GM21619 (cell line): Measurements from ENCODE around the gene TADA1.

ENCODE experiments used
- ATAC-seq: cut with Tn5 transposase; IDR thresholded peaks from one replicate; pipeline ENCODE4 v1.9.1; 2021; ENCODE audit not compliant: unreplicated experiment

TADA1 gene, protein sequence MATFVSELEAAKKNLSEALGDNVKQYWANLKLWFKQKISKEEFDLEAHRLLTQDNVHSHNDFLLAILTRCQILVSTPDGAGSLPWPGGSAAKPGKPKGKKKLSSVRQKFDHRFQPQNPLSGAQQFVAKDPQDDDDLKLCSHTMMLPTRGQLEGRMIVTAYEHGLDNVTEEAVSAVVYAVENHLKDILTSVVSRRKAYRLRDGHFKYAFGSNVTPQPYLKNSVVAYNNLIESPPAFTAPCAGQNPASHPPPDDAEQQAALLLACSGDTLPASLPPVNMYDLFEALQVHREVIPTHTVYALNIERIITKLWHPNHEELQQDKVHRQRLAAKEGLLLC

DNA sequence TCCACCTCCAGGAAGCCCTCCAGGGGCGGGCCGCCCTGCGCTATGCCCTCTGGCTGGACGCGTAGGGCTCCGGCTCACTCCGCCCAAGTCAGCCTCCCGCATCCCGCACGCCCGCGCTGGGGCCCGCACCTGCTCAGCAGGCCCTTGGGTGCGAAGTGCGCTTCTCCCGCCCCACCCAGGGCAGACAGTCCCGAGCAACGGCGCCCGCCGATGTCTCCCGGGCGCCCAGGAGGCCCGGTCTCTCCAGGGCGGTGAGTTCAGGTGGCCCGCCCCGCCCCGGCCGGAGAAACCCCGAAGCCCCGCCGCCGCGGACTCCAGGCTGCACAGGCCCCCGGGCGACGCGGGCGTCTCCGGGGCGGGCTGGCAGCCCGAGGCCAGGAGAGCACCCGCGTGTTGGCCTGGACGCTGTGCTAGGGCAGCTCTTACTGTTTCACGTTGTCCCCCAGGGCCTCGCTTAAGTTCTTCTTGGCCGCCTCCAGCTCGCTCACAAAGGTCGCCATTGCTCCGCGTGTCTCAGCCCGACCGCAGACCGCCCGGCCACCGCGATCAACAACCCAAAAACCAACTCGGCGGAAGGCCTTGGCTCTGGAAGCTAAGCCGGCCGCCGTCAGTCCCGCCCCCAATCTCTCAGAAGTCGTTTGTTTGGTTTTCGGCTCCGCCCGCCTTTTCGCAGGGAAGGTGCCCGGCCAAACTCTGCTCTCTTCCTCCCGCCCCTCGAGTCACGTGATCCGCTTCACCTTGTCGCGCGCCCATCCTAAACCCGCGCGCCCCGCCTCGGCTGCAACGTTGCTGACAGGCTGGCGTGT lies at the start of gene TADA1:
TADA1 (minus strand) TSS at position 531 of the 806 bp plus-strand sequence; CDS start at position 500, 31 bp downstream.
- peak; percentile 89 for ATAC-seq

- ATAC-seq, result peak; percentile 83
Measured at GRCh38 chr1:166924823-166925541, 48.9 kb upstream of the TADA1 start.

GRCh38 chr1:166920561-166921475 lies 44.8 kb upstream of the TADA1 start:
- no peak for ATAC-seq

DNA sequence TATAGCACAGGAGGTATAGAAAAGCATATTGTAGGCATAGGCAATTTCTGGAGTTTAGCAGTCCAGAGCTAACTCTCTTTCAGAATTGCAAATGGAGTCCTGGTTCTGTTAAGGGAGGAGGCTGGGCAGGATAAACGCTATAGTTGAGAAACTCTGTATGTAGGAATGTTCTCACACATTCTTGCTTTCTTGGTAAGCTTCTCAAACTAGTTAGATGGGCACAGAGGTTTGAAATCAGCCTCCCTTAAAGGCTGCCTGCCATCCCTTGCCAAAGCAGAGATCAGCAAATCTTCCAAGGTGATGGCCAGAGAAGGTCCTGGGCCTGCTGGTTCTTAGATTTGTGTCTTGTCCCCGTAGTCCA lies 42.9 kb upstream of the TADA1 start:
- no peak for ATAC-seq

GRCh38 chr1:166918088-166918955 lies 42.3 kb upstream of the TADA1 start:
- no peak for ATAC-seq

DNA sequence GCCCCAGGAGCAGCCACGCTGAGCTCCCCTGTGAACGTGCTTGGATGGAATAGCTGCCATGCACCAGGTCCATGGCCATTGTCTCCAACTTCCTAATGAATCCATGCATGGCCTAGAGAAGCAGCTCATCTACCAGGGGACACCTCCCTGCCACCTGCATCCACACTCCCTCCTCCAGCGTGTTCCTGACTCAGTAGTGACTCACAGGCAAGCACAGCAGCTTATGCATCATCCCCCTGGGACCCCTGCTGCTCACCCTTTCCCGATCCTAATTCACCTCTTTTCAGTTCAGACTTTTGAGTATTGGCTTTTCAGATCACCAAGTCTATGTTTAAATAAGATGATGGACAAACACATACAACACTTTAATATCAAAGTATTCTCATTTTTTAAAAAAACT lies 39.9 kb upstream of the TADA1 start:
- ATAC-seq, result no peak

GRCh38 chr1:166915042-166915441 lies 39.0 kb upstream of the TADA1 start:
- ATAC-seq, result no peak

GRCh38 chr1:166914111-166914510 lies 38.0 kb upstream of the TADA1 start:
- ATAC-seq, result no peak

GRCh38 chr1:166911624-166912023 lies 35.6 kb upstream of the TADA1 start:
- ATAC-seq, result no peak

DNA sequence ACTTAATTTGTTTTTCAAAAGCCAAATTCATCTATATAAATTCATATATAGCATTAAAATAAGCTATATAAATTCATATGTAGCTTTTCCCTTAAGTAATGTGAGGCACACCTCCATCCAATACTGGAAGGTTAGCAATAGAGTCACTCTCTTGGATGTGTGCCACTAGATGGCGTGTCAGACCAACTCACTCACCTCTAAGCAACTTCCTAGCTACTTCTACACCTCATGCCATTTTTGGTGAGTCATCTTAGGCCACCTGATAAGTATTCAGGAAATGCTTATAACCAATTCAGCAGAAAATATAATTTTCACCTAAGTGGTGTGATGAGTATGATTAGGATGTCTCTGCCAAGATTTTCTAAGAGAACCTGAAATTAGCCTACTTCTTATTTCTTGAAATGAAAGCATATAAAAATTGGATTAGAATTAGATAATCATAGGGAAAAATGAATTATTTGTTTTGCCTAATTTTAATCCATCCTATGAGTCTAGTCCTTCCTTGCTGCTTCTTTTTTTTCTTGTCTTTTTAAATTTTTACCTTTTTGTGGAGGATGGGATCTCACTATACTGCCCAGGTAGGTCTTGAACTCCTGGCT lies 34.4 kb upstream of the TADA1 start:
- ATAC-seq, result peak; percentile 97

DNA sequence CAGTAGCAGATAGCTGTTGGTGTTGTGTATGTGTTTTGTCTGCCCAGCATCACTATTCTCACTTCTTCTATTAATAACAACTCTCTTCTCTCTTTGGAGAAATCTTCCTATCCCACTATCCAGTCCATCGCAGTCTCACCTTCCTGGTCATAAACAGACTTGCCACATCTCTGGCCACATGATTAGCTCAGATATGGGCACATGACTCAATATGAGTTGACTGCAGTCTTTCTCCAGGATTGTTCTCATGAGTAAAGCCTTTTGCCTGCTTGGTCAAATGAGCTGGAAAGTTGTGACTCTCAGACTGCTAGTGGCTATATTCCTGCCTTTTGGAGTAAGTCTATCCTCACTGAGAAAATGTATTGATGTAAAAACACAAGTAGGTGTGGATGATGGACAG lies 32.9 kb upstream of the TADA1 start:
- ATAC-seq, result no peak

DNA sequence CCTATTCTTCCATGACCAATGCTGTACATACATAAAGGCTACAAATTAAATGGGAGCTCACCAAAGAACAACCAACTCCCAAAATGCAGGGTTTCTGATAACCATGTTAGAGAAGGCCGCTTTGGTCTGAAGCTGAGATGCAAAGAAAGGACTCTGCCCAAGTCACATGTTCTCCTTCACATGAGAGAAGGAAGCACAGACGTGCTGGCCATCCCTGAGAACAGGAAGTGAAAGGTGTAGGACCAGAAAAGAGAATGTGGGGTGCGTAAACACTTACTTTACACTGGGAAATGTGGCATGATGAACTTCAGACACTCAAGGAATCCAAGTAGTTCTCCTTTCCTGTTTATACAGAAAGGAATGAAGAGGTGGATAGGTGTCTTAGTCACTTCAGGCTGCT lies 31.7 kb upstream of the TADA1 start:
- ATAC-seq, result peak; percentile 46

- ATAC-seq, result no peak
Measured at GRCh38 chr1:166907051-166907450, 31.0 kb upstream of the TADA1 start.

- no peak for ATAC-seq
Measured at GRCh38 chr1:166906647-166907046, 30.6 kb upstream of the TADA1 start.

DNA sequence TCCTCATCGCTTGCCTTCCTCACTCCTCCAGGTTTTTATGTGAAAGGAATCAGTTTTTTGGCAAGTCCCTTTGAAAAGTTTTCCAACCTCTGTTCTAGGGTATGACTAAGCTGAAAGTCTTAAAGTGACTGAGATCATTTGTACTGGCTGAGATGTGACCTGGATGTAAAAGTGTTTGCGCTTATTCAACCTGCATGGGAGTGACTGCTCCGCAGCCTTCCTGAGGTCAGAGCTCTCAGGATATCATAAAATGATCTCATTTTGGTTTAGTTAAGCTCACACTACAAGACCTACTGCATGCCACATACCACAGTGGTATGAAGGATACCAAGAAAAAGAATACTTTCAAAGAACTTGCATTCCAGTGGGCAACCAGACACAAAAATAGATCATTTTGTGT lies 29.8 kb upstream of the TADA1 start:
- ATAC-seq, result no peak

DNA sequence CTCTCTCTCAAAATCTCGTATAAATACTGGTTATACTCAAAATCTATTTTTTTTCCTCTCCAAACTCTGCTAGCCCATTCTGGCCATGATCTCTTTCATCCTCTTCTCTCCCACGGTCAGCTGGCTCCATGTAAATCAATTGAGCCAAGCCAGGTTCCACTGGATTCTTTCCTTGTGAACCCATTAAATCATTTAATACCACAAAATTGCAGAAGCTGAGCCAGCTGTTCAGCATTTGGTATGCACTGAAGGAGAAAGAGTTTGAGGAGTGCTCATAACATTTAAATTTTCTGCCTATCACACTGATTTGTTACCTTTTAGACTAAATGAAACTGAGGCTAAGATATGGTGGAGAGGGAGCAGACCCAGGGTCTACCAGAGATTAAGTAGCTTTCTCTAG lies 29.1 kb upstream of the TADA1 start:
- ATAC-seq, result no peak

DNA sequence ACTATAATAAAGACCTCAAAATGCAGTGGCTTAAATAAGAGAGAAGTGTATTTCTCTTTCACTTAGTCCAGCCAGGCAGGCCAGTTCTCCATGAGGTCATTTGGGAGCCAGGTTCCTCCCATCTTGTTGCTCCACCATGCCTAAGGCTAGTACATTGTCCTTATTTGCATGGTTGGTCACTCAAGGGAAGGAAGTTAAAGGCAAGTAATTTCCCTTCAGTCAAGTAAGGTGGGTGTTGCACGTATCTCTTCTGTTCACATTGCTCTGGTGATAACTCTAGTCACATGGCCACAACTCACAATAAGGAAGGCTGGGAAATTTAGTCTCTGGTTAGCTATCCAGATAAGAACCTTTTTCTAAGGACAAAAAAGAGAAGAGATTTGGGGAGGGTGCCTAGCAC lies 27.2 kb upstream of the TADA1 start:
- no peak for ATAC-seq

DNA sequence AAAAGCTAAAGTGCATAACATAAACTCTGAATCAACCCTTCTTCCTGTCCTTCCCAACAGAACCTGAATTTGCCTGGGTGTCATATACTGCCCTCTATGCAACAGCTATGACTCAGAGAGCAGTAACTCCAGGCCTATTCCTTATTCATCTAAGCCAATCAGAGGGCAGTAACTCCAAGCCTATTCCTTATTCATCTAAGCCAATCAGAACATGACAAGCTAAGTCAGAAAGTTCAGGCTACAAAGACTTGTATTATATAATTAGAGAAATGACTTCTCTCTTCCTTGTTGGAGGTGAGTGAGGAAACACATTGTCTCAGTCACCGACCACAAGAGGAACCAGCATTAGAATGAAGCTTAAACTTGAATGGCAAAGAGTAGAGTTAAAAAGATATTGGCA lies 26.2 kb upstream of the TADA1 start:
- ATAC-seq, result no peak

- ATAC-seq, result no peak
Measured at GRCh38 chr1:166900987-166901386, 24.9 kb upstream of the TADA1 start.
